ENCODE data around the gene PRR20C.
"Not testable (repeated sequence)": the region's sequence is repeated elsewhere in the genome, so short reads cannot be mapped to it uniquely, and the experiment has no call there.

Gene PRR20C

GRCh38 chr13:57153761-57154160 is at the start of gene PRR20C:
Gene PRR20C, plus strand, starts transcription at chr13:57154061. Its CDS starts 387 bp downstream, at chr13:57154448.
- DNase-seq (ENCODE audit: low read depth), result not testable (repeated sequence)

DNA sequence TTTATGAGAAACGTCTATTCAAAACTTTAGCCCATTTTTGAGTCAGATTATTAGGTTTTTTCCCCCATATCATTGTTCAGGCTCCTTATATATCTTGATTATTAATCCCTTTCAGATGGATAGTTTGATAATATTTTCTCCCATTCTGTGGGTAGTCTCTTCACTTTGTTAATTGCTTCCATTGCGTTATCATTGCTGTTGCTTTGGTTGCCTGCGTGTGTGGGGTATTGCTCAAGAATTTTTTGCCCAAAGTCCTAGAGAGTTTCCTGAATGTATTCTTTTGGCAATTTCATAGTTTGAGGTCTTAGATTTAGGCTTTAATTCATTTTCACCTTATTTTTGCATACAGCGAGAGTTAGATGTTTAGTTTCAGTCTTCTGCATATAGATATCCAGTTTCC is 38.9 kb upstream of the PRR20C start:
- DNase-seq (ENCODE audit: low read depth), result no peak

- no peak for DNase-seq (ENCODE audit: low read depth)
Observed at GRCh38 chr13:57123681-57124080, 30.2 kb upstream of the PRR20C start.

- DNase-seq (ENCODE audit: low read depth), result no peak
Observed at GRCh38 chr13:57128909-57129308, 25.0 kb upstream of the PRR20C start.

GRCh38 chr13:57136093-57136492 is 17.8 kb upstream of the PRR20C start:
- DNase-seq (ENCODE audit: low read depth), result no peak

DNA sequence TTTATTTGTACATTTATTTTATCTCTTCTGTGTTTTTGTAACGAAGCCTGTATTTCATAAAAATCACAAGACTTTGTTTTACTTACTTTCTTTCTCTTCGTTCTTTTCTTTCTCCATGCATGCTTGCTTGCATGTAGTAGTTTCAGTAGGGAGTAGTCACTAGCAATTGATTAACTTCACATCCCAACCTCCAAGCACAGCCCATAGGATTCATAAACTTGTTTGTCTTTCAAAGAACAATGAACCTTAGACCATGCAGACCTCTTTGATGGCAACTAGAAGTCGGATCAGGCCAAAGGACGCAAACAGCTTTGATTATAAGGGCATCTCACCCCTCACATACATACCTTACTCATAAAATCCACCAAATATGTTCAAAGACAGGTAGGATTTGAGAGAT is 16.3 kb upstream of the PRR20C start:
- no peak for DNase-seq (ENCODE audit: low read depth)

GRCh38 chr13:57138988-57139387 is 14.9 kb upstream of the PRR20C start:
- DNase-seq (ENCODE audit: low read depth), result no peak

GRCh38 chr13:57139781-57140180 is 14.1 kb upstream of the PRR20C start:
- not testable (repeated sequence) for DNase-seq (ENCODE audit: low read depth)

GRCh38 chr13:57140235-57140968 is 13.5 kb upstream of the PRR20C start, which contains the start of gene PRR20A:
Gene PRR20A, plus strand, starts transcription at chr13:57140918. Its CDS starts 387 bp downstream, at chr13:57141305.
- not testable (repeated sequence) for DNase-seq (ENCODE audit: low read depth)

DNA sequence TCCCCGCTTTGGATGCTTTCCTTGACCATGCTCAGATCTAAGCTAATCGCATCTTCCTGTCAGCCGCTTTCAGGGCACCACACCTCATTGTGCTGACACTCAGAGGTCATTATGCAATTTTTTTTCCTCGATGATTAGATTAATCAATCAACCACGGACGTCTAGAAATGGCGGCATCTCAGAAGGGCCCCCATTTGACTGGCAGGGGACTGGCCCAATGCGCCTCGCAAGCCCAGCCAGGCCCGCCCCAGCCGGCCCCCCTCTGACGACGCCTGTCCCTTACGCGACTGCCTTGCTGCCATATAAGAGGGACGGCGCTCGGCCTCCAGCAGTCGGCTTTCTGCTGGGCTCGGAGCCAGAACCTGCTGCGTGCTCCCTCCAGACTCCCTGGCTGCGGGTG is 6.7 kb upstream of the PRR20C start, which contains the start of gene PRR20B:
Gene PRR20B (plus strand): TSS at position 301 of the 400 bp plus-strand sequence. CDS start 387 bp downstream, outside the sequence.
- DNase-seq (ENCODE audit: low read depth), result not testable (repeated sequence)

DNA sequence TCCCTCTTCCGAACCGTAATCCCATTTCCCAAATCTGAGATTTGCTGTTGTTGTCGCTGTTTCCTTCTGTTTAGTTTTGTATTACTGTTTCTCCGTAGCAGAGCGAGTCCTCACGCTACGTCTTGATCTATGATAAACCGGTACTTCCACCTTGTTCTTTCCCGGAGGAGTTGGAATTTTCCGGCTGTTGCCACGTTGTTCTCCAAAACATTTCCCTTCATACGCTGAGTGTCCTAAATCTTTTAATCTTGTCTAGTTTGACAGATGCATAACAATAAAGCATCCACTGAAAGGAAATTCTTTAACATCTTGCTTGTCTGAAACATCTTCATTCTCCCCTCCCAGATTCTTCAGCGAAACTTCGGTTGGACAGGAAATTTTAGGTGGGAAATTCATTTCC is 5.8 kb upstream of the PRR20C start:
- DNase-seq (ENCODE audit: low read depth), result not testable (repeated sequence)

DNA sequence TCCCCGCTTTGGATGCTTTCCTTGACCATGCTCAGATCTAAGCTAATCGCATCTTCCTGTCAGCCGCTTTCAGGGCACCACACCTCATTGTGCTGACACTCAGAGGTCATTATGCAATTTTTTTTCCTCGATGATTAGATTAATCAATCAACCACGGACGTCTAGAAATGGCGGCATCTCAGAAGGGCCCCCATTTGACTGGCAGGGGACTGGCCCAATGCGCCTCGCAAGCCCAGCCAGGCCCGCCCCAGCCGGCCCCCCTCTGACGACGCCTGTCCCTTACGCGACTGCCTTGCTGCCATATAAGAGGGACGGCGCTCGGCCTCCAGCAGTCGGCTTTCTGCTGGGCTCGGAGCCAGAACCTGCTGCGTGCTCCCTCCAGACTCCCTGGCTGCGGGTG is 6.5 kb downstream of the PRR20C start, which contains the start of gene PRR20D:
Gene PRR20D (plus strand): TSS at position 301 of the 400 bp plus-strand sequence. CDS start 387 bp downstream, outside the sequence.
- not testable (repeated sequence) for DNase-seq (ENCODE audit: low read depth)

DNA sequence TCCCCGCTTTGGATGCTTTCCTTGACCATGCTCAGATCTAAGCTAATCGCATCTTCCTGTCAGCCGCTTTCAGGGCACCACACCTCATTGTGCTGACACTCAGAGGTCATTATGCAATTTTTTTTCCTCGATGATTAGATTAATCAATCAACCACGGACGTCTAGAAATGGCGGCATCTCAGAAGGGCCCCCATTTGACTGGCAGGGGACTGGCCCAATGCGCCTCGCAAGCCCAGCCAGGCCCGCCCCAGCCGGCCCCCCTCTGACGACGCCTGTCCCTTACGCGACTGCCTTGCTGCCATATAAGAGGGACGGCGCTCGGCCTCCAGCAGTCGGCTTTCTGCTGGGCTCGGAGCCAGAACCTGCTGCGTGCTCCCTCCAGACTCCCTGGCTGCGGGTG is 13.0 kb downstream of the PRR20C start, which contains the start of gene PRR20E:
Gene PRR20E (plus strand): TSS at position 301 of the 400 bp plus-strand sequence. CDS start 387 bp downstream, outside the sequence.
- DNase-seq (ENCODE audit: low read depth), result not testable (repeated sequence)

- DNase-seq (ENCODE audit: low read depth), result no peak
Observed at GRCh38 chr13:57191667-57192066, 37.8 kb downstream of the PRR20C start.
